ENCODE results near the gene FAM13A. TPM values are rescaled to one million over a fixed set of nuclear protein-coding genes. Genes with fewer than 3 reads are reported as not detected.

The FAM13A gene
- total and polyA plus RNA-seq, 9 of the 15 experiments (the other 6 are each of a cell fraction or from before 2014, with no cell fraction given) = 11.3 to 23.3 (median 14.7) TPM

- no peaks in the 10 kb centered on the region for H3K79me2 ChIP-seq (ENCODE audit: control insufficient read depth, insufficient read depth, low read length)
- no peak for FAIRE-seq
- no peak for DNase-seq (ENCODE audit: extremely low read depth in 1 of 4, low spot score in 3 of 4)
- intact Hi-C loops (cut with micrococcal nuclease) (loop anchor here (5.0 kb wide), 1 partner anchor 87 kb away; no protein-coding TSS in a partner anchor), in situ Hi-C loops (cut with MboI) (no loop called here)
- no peaks in the 10 kb centered on the region for H3K27me3 ChIP-seq (ENCODE audit: control insufficient read depth in 2 of 2, insufficient read depth in 2 of 2, low read length in 2 of 2)
- H3K9me1 ChIP-seq (ENCODE audit: control insufficient read depth, insufficient read depth, low read length) = no peaks in the 10 kb centered on the region
- no peak for ATAC-seq
- H3K4me2 ChIP-seq (ENCODE audit: insufficient read depth, low read length) = no peak overlapping the region
- no peaks in the 10 kb centered on the region; a peak in 1 of 5 replicates for H3K4me1 ChIP-seq (replicated peaks in 1 of 2; ENCODE audit: control insufficient read depth in 2 of 2, insufficient read depth in 2 of 2, low read length in 2 of 2)
- H3K27ac ChIP-seq (ENCODE audit: extremely low read depth, low read depth, low read length) = no peak overlapping the region
- H3K9me3 ChIP-seq (replicated peaks; ENCODE audit: control insufficient read depth, insufficient read depth, low read depth, low read length) = no peaks in the 10 kb centered on the region
- ChIA-PET CTCF (ENCODE audit: low intra/inter-chr PET ratio) (no interaction called here), POLR2A (no interaction called here)
- BruUV-seq (replicated peaks) = no TSS peak
- H3K36me3 ChIP-seq (ENCODE audit: control insufficient read depth, insufficient read depth, low read length) = no peaks in the 10 kb centered on the region
- H4K20me1 ChIP-seq (replicated peaks; ENCODE audit: control insufficient read depth, insufficient read depth, low read length) = no peaks in the 10 kb centered on the region
- H3K4me3 ChIP-seq = no peak overlapping the region
- no peak overlapping the region for H3K9ac ChIP-seq (ENCODE audit: insufficient read depth in 1 of 2, low read depth in 2 of 2, low read length in 2 of 2)
- H2AFZ ChIP-seq (ENCODE audit: low read depth, low read length) = no peak overlapping the region
- no peak for TF ChIP-seq PRDM10 (IDR thresholded peaks at IDR 0.05; ENCODE audit: partially characterized antibody)
- no peak for TF ChIP-seq BDP1 (IDR thresholded peaks at IDR 0.05; ENCODE audit: insufficient read depth, insufficient read length)
- TF ChIP-seq EGR1 (conservative IDR thresholded peaks at IDR 0.05) = no peak
- TF ChIP-seq PML (IDR thresholded peaks at IDR 0.05; ENCODE audit: low read length) = no peak
- TF ChIP-seq, protein P1, sequence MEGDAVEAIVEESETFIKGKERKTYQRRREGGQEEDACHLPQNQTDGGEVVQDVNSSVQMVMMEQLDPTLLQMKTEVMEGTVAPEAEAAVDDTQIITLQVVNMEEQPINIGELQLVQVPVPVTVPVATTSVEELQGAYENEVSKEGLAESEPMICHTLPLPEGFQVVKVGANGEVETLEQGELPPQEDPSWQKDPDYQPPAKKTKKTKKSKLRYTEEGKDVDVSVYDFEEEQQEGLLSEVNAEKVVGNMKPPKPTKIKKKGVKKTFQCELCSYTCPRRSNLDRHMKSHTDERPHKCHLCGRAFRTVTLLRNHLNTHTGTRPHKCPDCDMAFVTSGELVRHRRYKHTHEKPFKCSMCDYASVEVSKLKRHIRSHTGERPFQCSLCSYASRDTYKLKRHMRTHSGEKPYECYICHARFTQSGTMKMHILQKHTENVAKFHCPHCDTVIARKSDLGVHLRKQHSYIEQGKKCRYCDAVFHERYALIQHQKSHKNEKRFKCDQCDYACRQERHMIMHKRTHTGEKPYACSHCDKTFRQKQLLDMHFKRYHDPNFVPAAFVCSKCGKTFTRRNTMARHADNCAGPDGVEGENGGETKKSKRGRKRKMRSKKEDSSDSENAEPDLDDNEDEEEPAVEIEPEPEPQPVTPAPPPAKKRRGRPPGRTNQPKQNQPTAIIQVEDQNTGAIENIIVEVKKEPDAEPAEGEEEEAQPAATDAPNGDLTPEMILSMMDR (IDR thresholded peaks at IDR 0.05 in 2 of 3, conservative IDR thresholded peaks at IDR 0.05 in 1 of 3; ENCODE audit: insufficient read depth in 2 of 3, low read depth in 1 of 3, low read length in 3 of 3) = no peak
- no peak for TF ChIP-seq JUND (IDR thresholded peaks at IDR 0.05; ENCODE audit: borderline replicate concordance, low read depth, low read length)
- TF ChIP-seq JUND (tag; IDR thresholded peaks at IDR 0.05; ENCODE audit: borderline replicate concordance, low read depth, low read length) = no peak
- TF ChIP-seq, protein P2, sequence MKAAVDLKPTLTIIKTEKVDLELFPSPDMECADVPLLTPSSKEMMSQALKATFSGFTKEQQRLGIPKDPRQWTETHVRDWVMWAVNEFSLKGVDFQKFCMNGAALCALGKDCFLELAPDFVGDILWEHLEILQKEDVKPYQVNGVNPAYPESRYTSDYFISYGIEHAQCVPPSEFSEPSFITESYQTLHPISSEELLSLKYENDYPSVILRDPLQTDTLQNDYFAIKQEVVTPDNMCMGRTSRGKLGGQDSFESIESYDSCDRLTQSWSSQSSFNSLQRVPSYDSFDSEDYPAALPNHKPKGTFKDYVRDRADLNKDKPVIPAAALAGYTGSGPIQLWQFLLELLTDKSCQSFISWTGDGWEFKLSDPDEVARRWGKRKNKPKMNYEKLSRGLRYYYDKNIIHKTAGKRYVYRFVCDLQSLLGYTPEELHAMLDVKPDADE (conservative IDR thresholded peaks at IDR 0.05; ENCODE audit: control insufficient read depth, low read depth, low read length) = no peak
- no peak for TF ChIP-seq ATF4 (CRISPR knock-in tag; IDR thresholded peaks at IDR 0.05)
- no peak for TF ChIP-seq ZNF583 (CRISPR knock-in tag; IDR thresholded peaks at IDR 0.05)
- TF ChIP-seq, protein P3, sequence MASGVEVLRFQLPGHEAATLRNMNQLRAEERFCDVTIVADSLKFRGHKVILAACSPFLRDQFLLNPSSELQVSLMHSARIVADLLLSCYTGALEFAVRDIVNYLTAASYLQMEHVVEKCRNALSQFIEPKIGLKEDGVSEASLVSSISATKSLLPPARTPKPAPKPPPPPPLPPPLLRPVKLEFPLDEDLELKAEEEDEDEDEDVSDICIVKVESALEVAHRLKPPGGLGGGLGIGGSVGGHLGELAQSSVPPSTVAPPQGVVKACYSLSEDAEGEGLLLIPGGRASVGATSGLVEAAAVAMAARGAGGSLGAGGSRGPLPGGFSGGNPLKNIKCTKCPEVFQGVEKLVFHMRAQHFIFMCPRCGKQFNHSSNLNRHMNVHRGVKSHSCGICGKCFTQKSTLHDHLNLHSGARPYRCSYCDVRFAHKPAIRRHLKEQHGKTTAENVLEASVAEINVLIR (CRISPR knock-in tag; IDR thresholded peaks at IDR 0.05) = no peak
- no peak for TF ChIP-seq ZNF512 (tag; IDR thresholded peaks at IDR 0.05)
Measured at GRCh38 chr4:88705223-88705622, 351.8 kb downstream of the FAM13A start.

Data from K562 (cell line).